ENCODE data around the gene PTPN22.

DNA sequence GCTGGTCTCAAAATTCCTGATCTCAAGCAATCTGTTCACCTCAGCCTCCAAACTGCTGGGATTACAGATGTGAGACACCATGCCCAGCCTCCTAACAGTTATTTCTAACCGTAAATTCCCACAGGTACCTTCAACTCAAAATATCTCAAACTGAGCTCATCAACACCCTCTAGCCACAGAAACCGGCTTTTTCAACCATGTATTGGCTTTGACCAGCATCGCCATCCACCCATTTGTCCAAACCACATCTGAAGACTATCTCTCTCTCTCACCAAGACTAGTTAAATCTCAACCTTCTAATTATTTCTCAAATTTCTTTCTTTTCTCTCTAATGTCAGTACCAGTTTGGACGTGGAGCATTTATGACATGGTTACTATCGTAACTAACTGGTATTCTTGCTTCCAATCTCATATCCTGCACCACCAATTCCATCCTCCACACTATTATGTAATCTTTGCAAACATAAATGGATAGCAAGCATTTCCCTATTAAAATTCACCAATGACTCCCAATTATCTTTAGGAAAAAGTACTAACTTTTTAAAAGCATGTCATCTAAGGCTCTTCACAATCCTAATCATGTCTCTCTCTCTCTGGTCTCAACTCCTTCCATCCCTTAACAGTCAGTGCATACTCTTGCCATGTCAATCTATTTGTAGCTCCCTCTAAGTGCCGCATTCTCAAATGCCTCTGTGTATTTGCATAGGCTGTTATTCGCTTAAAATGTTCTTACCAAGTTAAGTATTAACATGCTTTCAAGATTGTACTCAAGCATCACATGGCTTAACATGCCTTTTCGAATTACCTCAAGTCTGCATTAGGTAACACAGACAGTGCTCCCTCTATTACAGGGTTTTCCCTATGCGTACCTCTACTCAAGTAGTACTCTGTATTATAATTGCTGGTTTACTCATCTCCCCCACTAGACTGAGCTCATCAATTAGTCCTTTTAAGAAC is 77.4 kb downstream of the PTPN22 start:
- TF ChIP-seq, protein P1, sequence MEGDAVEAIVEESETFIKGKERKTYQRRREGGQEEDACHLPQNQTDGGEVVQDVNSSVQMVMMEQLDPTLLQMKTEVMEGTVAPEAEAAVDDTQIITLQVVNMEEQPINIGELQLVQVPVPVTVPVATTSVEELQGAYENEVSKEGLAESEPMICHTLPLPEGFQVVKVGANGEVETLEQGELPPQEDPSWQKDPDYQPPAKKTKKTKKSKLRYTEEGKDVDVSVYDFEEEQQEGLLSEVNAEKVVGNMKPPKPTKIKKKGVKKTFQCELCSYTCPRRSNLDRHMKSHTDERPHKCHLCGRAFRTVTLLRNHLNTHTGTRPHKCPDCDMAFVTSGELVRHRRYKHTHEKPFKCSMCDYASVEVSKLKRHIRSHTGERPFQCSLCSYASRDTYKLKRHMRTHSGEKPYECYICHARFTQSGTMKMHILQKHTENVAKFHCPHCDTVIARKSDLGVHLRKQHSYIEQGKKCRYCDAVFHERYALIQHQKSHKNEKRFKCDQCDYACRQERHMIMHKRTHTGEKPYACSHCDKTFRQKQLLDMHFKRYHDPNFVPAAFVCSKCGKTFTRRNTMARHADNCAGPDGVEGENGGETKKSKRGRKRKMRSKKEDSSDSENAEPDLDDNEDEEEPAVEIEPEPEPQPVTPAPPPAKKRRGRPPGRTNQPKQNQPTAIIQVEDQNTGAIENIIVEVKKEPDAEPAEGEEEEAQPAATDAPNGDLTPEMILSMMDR (IDR thresholded peaks at IDR 0.05) = no peak
- TF ChIP-seq POLR2A (IDR thresholded peaks at IDR 0.05) = no peak

Data from heart left ventricle (tissue), 13 donors.